Right lobe of liver (tissue), 6 donors: Measurements from ENCODE around the gene IL19. TPM values are rescaled to one million over a fixed set of nuclear protein-coding genes. Genes with fewer than 3 reads are reported as not detected.
A peak's percentile ranks its signal among the peaks of the same experiment; 100 is the strongest.

Source experiments
- ATAC-seq, 4 donors: fragments of 200-7000 bp; cut with Tn5 transposase; one replicate each; pipeline ENCODE4 v1.9.1; 2020; ENCODE audit warnings: mild to moderate bottlenecking in 4 of 4, moderate library complexity in 4 of 4
- DNase-seq, 3 donors: peaks; one replicate each; pipeline ENCODE4 v3.0.0-alpha.2; 2020
- H3K27ac ChIP-seq, 3 donors: fragments of 200-600 bp; one replicate each; pipeline ENCODE4 v1.8.0; 2022
- H3K27me3 ChIP-seq, 2 donors: fragments of 200-600 bp; one replicate each; pipeline ENCODE4 v1.8.0; 2022
- H3K36me3 ChIP-seq, 4 donors: fragments of 200-600 bp; sonication (generic) in 1 of 4; one replicate each; pipeline versions ENCODE4 v1.5.1 to v1.8.0; 2017 to 2022; ENCODE audit warnings: control low read depth in 1 of 4
- H3K4me1 ChIP-seq, 4 donors: fragments of 200-600 bp; sonication (generic) in 1 of 4; one replicate each; pipeline versions ENCODE4 v1.5.1 to v1.8.0; 2017 to 2022; ENCODE audit warnings: control low read depth in 1 of 4
- H3K4me3 ChIP-seq, 3 donors: fragments of 200-600 bp; one replicate each; pipeline ENCODE4 v1.8.0; 2022
- H3K9me3 ChIP-seq, 4 donors: fragments of 200-600 bp; sonication (generic) in 1 of 4; one replicate each; pipeline versions ENCODE4 v1.5.1 to v1.8.0; 2017 to 2022; ENCODE audit warnings: control low read depth in 1 of 4
- CTCF ChIP-seq, 4 donors: fragments of 200-600 bp in 3 of 4; fragments of 450-650 bp in 1 of 4; IDR thresholded peaks; one replicate each; pipeline versions ENCODE4 v1.5.1 to v1.8.0; 2016 to 2022; ENCODE audit warnings: antibody characterized with exemption in 4 of 4, mild to moderate bottlenecking in 2 of 4
- POLR2A ChIP-seq: fragments of 450-650 bp; IDR thresholded peaks from one replicate; pipeline ENCODE4 v1.6.1; 2017; ENCODE audit warnings: antibody characterized with exemption, mild to moderate bottlenecking
- WGBS: methylation state at CpG from one replicate; pipeline ENCODE4 v1.1.6; 2018; ENCODE audit warnings: low coverage, low lambda C conversion rate; ENCODE audit not compliant: insufficient coverage; ENCODE audit errors: missing lambda C conversion rate; 5-methylcytosine and 5-hydroxymethylcytosine counted together
- intact Hi-C, 2 donors: fragments of 100-400 bp; cut with DNase I; formaldehyde crosslinking; loops; one replicate each; pipeline versions ENCODE4 v1.11.2 to v1.14.1; 2022
- total RNA-seq, 6 experiments: library from RNA; depleted of rRNA in 2 of 6; stranded (reverse); fragments of >200 nt in 2 of 6; fragmentation: NEBNext Ultra II Directional in 3 of 6; extraction: Animal tissue kit (Norgen Biotek cat#: 25700) in 3 of 6; gene quantifications; one replicate each; pipeline versions ENCODE4 v1.1.0 to v1.2.4, GENCODE V29; 2016 to 2023
- donor health status: DM: no; HTN: yes; CAD: no.
- donor health status: DM: no; HTN: no; CAD: no.
- donor health status: DM: no; HTN: no; CAD: no.
- donor health status: DM: no; HTN: yes; CAD: no.
- donor health status: DM: no; HTN: yes; CAD: no.

The IL19 gene
- total RNA-seq, 6 experiments from 2014 or later, result not detected

- Histone ChIP-seq H3K27me3 (no peaks in the 10 kb centered on the region), H3K36me3 (no peaks in the 10 kb centered on the region), H3K27ac (no peak overlapping the region), H3K4me3 (no peak overlapping the region), H3K9me3 (no peaks in the 10 kb centered on the region), H3K4me1 (no peaks in the 10 kb centered on the region)
- DNase-seq, result no peak
- peak; percentile 45 to 91 (median 64) for ATAC-seq
- intact Hi-C loops, result no loop called here
- 62% methylated on average over 4 of the region's 4 CpGs for WGBS
- no peak for TF ChIP-seq CTCF (IDR thresholded peaks at IDR 0.05)
- TF ChIP-seq POLR2A, result no peak
Observed at GRCh38 chr1:206843626-206844025, 73.1 kb downstream of the IL19 start.

- no peaks in the 10 kb centered on the region for H3K27me3 ChIP-seq
Observed at GRCh38 chr1:206846487-206846886, 75.9 kb downstream of the IL19 start.

GRCh38 chr1:206847337-206847834 is 76.8 kb downstream of the IL19 start:
- WGBS, result 100% methylated on average over 3 of the region's 3 CpGs
- Histone ChIP-seq H3K27ac (no peak overlapping the region), H3K27me3 (no peaks in the 10 kb centered on the region), H3K4me3 (no peak overlapping the region), H3K9me3 (no peaks in the 10 kb centered on the region), H3K36me3 (no peaks in the 10 kb centered on the region), H3K4me1 (no peaks in the 10 kb centered on the region)
- ATAC-seq, result no peak
- intact Hi-C loops, result no loop called here
- no peak for TF ChIP-seq CTCF (IDR thresholded peaks at IDR 0.05)
- TF ChIP-seq POLR2A, result no peak
- DNase-seq, result no peak

More at GRCh38 chr1:206846487-206846886, 75.9 kb downstream of the IL19 start:
- Histone ChIP-seq H3K36me3 (no peaks in the 10 kb centered on the region), H3K4me3 (no peak overlapping the region), H3K9me3 (no peaks in the 10 kb centered on the region), H3K27ac (no peak overlapping the region), H3K4me1 (no peaks in the 10 kb centered on the region)
- no peak for ATAC-seq
- intact Hi-C loops, result no loop called here
- TF ChIP-seq CTCF (IDR thresholded peaks at IDR 0.05) (no peak), POLR2A (no peak)
- DNase-seq, result no peak

GRCh38 chr1:206847946-206848345 is 77.4 kb downstream of the IL19 start:
- no peak for TF ChIP-seq CTCF (IDR thresholded peaks at IDR 0.05)
- no peak overlapping the region for H3K4me3 ChIP-seq
- no peaks in the 10 kb centered on the region for H3K4me1 ChIP-seq
- no peak for DNase-seq
- no peaks in the 10 kb centered on the region for H3K9me3 ChIP-seq
- 80% methylated on average over 1 of the region's 1 CpG for WGBS
- no peak overlapping the region for H3K27ac ChIP-seq
- ATAC-seq, result no peak
- no peaks in the 10 kb centered on the region for H3K36me3 ChIP-seq
- no peaks in the 10 kb centered on the region for H3K27me3 ChIP-seq
- intact Hi-C loops, result no loop called here

- Histone ChIP-seq H3K27ac (no peak overlapping the region), H3K9me3 (no peaks in the 10 kb centered on the region), H3K27me3 (no peaks in the 10 kb centered on the region), H3K36me3 (no peaks in the 10 kb centered on the region), H3K4me3 (no peak overlapping the region), H3K4me1 (no peaks in the 10 kb centered on the region)
- no peak for DNase-seq
- intact Hi-C loops, result no loop called here
- TF ChIP-seq CTCF (IDR thresholded peaks at IDR 0.05) (no peak), POLR2A (no peak)
- ATAC-seq, result no peak
- WGBS, result 52% methylated on average over 2 of the region's 2 CpGs
Observed at GRCh38 chr1:206850401-206850800, 79.8 kb downstream of the IL19 start.
